ENCODE measurements around the gene INO80.
"Not testable (repeated sequence)": the region's sequence is repeated elsewhere in the genome, so short reads cannot be mapped to it uniquely, and the experiment has no call there.

The INO80 gene, protein sequence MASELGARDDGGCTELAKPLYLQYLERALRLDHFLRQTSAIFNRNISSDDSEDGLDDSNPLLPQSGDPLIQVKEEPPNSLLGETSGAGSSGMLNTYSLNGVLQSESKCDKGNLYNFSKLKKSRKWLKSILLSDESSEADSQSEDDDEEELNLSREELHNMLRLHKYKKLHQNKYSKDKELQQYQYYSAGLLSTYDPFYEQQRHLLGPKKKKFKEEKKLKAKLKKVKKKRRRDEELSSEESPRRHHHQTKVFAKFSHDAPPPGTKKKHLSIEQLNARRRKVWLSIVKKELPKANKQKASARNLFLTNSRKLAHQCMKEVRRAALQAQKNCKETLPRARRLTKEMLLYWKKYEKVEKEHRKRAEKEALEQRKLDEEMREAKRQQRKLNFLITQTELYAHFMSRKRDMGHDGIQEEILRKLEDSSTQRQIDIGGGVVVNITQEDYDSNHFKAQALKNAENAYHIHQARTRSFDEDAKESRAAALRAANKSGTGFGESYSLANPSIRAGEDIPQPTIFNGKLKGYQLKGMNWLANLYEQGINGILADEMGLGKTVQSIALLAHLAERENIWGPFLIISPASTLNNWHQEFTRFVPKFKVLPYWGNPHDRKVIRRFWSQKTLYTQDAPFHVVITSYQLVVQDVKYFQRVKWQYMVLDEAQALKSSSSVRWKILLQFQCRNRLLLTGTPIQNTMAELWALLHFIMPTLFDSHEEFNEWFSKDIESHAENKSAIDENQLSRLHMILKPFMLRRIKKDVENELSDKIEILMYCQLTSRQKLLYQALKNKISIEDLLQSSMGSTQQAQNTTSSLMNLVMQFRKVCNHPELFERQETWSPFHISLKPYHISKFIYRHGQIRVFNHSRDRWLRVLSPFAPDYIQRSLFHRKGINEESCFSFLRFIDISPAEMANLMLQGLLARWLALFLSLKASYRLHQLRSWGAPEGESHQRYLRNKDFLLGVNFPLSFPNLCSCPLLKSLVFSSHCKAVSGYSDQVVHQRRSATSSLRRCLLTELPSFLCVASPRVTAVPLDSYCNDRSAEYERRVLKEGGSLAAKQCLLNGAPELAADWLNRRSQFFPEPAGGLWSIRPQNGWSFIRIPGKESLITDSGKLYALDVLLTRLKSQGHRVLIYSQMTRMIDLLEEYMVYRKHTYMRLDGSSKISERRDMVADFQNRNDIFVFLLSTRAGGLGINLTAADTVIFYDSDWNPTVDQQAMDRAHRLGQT (N-terminal part only)

DNA sequence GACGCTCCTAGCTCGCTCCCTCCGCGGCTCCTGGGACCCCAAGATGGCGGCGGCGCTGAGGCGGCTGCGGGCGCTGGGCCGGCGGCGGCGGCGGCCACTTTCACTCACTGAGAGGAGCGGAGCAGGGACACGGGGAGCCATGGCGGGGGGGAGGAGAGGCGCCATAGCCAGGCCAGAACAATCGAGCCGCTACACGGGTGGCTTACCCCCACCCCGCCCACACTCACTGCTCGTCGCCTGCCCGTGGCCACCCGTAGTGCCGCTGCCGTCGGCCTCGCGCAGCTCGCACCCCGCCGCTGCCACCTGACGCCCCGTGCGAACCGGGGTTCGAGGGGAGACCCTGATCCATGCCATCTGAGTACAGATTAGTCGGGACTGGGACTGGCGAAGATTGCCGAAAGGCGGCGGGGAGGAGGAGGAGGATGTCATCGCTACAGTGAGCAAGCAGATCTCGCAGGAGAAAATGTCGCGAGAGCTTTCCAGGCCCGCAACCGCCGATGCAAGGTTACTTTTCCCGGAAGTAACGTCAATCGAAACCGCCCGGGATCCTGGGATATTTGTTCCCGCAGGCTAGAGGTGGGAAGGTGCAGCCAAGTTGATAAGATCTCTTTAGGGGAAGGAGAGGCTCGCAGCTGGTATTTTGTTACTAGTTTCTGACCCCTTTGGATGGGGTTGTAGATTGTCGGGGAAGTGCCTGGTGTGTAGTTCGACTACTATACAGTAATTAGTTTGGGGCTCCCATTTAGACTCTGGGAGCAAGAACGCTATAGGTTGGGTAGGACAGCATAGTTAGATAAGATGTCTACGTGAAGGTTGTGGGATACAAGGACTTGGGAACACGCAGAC is at the start of gene INO80:
TSS of gene INO80 (minus strand) at position 165 of the 846 bp plus-strand sequence. CDS start 19,970 bp downstream, outside the sequence.
- DNase-seq = peak; percentile 96 to 97

DNA sequence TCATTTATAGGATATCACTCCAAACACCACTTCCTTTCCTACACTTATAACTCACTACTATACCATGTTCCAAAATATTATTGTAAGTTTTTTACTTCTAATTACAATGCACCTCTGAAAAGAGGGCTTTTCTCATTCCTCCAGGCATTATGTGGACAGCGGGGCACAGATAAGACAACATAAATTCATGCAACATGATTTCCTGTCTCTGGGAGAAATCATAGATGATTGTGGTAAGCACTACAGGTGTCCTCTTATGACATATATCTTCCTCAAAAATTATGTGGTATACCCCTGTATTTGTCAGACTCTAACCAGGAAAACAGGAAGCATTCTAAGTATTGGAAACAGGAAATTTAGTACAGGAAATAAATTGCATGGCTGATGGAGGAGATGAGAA is 45.7 kb upstream of the INO80 start:
- no peak for DNase-seq

DNA sequence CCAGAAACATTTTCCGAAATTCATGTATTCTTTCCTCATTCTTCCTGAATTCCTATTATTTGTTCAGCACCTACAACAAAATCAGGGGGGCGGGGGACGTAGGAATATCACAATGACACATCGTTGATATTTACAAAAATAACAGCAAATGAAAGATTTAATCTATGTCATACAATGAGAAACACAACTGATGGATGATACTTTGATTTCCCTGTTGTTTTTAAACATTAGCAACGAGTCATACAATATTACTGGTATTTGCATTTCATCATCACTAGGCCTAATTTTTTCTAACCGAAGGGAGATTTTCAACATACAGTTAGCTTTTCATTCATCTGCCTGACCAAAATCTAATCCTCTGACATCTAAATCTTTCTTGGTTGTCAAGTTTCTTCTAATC is 45.3 kb upstream of the INO80 start:
- no peak for DNase-seq

DNA sequence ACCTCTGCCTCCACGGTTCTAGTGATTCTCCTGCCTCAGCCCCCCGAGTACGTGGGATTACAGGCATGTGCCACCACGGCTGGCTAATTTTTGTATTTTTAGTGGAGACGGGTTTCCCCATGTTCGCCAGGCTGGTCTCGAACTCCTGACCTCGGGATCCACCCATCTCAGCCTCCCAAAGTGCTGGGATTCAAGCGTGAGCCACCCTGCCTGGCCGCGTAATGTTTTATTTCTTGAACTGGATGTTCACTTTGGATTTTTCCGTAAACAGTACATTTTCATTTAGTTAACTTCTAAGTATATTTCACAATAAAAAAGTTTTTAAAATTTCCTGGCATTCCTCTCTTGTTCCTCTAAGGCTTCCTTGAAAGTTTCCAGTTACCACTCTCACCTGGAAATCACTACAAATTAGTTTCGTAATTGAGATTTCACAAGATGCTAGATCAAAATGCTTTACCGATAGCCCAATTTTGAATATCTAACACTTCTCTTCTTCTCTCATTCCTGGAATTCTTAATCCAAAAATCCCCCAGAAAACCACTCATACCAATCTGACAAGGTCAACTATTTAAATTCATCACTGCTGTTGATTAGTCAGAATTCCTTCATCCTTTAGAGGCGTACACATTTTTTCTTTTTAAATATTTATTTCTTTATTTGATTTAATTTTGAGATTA is 44.7 kb upstream of the INO80 start:
- DNase-seq = no peak

DNA sequence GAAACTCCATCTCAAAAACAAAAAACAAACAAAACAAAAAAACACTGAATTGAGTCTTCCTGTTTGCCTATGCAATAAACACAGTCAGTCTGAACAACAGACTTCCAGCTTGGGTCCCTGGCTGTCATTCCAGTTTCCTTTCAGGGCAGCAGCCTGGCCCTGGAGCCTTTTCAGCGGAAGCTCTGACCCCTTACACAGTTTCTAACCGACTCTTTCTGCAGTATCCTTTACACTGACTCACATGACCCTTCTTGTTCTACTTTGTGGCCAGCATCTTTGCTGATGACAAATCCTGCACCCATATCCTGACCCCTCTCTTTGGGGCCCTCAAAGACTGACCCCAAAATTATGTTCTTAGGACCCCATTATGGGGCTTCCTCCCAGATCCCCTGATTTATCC is 38.3 kb upstream of the INO80 start:
- no peak for DNase-seq

DNA sequence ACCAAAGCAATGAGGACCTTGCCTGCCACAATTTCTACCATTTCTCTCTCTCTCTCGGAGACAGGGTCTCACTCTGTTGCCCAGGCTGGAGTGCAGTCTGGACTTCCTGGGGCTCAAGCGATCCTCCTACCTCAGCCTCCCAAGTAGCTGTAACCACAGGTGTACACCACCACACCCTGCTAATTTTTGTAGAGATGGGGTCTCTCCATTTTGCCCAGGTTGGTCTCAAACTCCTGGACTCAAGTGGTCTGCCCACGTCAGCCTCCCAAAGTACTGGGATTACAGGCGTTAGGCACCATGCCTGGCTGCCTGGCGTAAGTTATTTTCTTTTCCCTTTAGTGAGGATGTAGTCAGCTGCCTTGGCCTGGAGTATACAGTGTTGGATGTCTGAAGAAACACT is 37.7 kb upstream of the INO80 start:
- DNase-seq = no peak

DNA sequence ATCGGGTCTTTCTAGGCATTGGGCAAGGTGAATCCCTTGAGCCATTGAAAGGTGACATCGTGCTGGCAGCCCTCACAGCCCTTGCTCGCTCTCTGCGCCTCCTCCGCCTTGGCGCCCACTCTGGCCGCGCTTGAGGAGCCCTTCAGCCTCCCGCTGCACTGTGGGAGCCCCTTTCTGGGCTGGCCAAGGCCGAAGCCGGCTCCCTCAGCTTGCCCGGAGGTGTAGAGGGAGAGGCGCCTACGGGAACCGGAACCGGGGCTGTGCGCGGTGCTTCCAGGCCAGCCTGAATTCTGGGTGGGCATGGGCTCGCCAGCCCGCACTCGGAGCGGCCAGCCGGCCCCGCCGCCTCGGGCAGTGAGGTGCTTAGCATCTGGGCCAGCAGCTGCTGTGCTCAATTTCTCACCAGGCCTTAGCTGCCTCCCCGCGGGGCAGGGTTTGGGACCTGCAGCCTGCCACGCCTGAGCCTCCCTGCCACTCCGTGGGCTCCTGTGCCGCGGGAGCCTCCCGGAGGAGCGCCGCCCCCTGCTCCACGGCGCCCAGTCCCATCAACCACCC is 35.4 kb upstream of the INO80 start:
- DNase-seq = no peak

DNA sequence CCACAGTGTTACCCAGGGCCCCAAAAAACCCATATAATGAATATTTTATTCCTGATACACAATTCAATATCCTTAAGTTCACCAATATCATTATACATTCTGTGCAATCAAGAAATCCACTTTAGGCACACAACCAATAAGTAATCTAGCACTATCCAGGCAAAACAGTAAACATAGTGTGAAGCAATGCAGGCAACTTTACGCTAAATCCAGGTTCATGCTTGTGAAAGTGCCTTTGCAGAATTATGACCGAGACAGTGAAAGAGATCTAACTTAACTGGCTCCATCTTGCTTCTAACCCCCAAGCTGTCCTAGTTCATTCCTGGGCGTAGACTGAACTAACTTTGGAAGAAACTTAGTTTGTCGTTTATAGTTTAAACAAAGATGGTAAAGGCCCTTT is 34.2 kb upstream of the INO80 start:
- DNase-seq = no peak

DNA sequence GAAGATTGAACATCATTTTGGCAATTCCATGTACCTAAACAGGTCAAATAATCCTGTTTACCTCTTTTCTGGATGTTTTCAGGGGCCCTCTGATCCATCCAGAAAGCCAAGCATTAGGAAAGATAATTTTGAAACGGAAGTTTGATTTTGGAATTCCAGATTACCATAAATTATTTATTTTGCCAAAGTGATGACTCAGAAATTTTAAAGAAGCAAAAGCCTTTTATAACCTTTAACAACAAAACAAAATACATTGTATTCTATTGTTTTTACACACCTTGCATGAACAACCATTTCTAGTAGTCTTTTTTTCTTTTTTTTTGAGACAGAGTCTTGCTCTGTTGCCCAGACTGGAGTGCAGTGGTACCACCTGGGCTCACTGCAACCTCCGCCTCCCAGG is 32.0 kb upstream of the INO80 start:
- DNase-seq = no peak

DNA sequence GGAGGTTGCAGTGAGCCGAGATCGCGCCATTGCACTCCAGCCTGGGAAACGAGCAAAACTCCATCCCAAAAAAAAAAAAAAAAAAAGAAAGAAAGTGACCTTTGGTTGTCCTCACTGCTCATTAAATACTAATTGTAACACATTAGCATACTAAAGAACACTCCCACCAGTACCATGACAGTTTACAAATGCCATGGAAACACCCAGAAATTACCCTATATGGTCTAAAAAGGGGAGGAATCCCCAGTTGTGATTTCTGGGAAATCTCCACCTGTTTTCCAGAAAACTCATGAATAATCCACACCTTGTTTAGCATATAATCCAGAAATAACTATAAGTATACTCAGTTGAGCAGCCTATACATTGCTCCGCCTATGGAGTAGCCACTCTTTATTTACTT is 23.5 kb upstream of the INO80 start:
- DNase-seq = no peak

DNA sequence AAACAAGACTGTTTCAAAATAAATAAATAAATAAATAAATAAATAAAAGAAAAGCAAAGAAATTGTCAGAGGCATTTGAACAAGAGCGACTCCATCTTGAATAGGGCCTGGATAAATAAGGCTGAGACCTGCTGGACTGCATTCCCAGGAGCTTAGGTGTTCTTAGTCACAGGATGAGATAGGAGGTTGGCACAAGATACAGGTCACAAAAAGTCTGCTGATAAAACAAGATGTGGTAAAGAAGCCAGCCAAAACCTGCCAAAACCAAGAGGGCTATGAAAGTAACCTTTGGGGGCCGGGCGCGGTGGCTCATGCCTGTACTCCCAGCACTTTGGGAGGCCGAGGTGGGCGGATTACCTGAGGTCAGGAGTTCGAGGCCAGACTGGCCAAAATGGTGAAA is 23.0 kb upstream of the INO80 start:
- DNase-seq = not testable (repeated sequence)

DNA sequence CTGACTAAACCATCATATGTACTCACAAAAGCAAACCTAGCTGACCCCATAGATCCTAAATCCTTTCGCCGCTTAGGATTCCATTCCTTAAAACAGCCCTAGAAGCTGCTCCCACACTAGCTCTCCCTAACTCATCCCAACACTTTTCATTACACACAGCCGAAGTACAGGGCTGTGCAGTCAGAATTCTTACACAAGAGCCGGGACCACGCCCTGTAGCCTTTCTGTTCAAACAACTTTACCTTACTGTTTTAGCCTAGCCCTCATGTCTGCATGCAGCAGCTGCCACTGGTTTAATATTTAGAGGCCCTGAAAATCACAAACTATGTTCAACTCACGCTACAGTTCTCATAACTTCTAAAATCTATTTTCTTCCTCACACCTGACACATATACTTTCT is 19.5 kb upstream of the INO80 start:
- not testable (repeated sequence) for DNase-seq

DNA sequence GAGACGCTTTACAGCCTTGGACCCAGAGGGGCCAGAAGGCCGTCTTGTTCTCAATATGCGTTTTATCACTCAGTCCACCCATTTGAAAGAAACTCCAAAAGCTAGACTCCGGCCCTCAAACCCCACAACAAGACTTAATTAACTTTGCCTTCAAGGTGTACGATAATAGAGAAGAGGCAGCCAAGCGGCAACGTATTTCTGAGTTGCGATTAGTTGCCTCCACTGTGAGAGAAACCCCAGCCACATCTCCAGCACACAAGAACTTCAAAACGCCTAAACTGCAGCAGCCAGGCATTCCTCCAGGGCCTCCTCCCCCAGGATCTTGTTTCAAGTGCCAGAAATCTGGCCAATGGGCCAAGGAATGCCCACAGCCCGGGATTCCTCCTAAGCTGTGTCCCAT is 17.4 kb upstream of the INO80 start:
- no peak for DNase-seq

DNA sequence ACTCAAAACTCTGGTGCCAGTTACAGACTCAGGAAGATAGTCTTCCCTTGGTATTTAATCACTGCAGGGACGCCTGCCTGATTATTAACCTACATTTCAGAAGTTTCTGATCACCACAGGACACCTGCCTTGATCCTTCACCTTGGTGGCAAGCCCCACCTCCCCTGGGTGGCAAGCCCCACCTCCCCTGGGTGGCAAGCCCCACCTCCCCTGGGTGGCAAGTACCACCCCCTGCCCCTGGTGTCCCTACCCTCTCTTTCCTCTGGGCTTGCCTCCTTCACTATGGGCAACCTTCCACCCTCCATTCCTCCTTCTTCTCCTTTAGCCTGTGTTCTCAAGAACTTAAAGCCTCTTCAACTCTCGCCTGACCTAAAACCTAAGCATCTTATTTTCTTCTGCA is 16.0 kb upstream of the INO80 start:
- DNase-seq = not testable (repeated sequence)

DNA sequence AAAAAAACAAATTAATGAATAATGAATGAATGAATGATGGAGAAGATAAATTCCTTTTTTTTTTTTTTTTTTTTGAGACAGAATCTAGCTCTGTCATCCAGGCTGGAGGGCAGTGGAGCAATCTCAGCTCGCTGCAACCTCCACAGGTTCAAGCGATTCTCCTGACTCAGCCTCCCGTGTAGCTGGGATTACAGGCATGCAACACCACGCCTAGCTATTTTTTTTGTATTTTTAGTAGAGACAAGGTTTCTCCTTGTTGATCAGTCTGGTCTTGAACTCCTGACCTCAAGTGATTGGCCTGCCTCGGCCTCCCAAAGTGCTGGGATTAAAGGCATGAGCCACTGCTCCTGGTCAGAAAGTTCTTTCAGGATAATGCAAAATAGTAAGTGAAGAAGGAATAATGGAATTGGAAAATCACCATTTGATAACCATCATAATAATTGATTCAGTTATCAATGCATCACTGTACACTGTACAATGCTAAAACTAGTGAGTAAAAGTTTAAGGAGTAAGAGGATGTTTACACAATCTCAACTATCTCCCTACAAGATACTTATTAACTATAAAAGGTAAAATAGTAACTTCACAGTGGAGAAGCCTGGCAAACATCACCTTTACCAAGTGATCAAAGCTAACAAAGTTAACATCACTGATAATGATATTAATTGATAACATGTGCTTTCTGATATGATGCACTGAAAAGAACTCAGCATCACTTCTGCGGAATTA is 12.3 kb upstream of the INO80 start:
- no peak for DNase-seq

DNA sequence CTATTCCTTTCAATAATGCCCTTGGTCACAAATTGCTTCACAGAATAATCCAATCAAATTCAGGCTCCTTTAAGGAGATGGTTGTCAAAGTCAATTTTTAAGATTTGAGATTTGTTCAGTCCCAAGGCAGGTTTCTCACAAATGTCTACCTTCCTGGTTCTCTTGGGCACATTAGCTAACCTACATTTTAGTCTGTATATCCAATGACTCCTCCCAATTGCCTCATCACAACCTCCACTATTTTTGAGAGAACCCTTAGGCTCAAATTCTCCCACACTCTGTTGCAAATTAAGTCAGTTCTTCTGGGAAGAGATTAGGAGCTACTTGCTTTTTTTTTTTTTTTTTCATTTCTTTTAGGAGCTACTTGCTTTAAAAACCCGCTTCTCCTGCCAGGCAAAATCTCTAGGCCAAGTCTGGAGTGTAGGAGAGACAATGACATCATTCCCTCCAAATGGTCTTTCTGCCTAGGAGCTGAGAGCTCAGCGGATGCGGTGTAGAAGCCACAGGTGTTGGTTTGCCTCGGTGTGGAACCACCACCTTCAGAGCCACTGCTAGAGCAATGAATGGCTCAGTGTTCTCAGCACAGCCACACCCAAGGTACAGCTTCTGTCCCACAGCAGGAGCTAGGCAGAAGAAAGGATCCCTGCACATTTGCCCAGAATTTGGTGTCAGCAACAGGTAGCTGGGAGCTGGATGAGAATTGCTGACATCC is 10.0 kb upstream of the INO80 start:
- no peak for DNase-seq

DNA sequence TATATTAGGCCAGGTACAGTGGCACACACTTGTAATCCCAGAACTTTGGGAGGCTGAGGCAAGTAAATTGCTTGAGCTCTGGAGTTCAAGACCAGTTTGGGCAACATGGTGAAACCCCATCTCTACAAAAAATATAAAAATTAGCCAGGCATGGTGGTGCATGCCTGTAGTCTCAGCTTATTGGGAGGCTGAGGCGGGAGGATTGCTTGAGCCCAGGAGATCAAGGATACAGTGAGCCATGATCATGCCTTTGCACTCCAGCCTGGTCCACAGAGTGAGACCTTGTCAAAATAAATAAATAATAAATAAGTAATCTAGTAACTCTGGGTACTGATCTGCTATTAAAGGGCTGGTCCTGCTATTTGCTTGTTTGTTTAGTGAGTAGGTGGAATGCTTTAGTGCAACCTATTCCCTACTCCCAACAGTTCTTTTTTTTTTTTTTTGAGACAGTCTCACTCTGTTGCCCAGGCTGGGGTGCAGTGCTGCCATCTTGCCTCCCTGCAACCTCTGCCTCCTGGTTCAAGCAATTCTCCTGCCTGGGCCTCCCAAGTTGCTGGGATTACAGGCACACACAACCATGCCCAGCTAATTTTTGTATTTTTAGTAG is 9.1 kb upstream of the INO80 start:
- no peak for DNase-seq

DNA sequence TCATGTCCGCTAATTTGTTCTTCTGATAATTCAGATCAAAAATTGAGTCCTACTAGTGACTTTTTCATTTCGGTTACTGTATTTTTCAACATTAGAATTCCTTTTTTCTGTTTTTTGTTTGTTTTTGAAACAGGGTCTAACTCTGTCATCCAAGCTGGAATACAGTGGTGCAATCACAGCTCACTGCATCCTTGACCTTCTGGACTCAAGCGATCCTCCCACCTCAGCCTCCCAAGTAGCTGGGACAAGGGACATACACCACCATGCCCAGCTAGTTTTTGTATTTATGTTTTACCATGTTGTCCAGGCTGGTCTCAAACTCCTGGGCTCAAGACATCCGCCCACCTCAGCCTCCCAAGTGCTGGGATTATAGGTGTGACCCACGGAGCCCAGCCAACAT is 8.0 kb upstream of the INO80 start:
- no peak for DNase-seq

DNA sequence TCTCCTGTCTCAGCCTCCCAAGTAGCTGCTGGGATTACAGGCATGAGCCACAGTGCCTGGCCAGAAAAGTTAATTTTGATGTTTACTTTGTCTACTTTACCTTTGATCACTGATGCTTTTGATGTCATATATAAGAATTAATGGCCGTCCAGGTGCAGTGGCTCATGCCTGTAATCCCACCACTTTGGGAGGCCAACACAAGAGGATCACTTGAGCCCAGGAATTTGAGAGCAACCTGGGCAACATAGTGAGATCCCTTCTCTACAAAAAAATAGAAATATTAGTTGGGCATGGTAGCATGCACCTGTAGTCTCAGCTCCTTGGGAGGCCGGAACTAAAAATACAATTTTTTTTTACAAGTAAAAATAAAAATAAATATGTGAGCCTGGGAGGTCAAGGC is 6.8 kb upstream of the INO80 start:
- no peak for DNase-seq

DNA sequence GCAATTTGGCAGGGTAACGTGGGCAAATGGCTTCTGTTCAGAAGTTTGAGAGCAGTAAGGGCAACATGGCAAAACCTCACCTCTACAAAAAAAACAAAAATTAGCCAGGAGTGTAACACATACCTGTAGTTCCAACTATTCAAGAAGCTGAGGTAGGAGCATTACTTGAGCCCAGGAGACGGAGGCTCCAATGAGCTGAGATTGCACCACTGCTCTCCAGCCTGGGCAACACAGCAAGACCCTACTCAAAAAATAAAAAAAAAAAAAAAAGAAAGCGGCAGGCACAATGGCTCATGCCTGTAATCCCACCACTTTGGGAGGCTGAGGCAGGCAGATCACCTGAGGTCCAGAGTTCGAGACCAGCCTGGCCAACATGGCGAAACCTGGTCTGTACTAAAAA is 5.9 kb upstream of the INO80 start:
- no peak for DNase-seq
